NCI-H128 (cell line): Measurements from ENCODE around the gene TJAP1.

ENCODE experiments used
- DNase-seq: peaks from one replicate; lab custom pipeline; 2025; ENCODE audit not compliant: unreplicated experiment; lab: John Stamatoyannopoulos, UW

Gene TJAP1, protein sequence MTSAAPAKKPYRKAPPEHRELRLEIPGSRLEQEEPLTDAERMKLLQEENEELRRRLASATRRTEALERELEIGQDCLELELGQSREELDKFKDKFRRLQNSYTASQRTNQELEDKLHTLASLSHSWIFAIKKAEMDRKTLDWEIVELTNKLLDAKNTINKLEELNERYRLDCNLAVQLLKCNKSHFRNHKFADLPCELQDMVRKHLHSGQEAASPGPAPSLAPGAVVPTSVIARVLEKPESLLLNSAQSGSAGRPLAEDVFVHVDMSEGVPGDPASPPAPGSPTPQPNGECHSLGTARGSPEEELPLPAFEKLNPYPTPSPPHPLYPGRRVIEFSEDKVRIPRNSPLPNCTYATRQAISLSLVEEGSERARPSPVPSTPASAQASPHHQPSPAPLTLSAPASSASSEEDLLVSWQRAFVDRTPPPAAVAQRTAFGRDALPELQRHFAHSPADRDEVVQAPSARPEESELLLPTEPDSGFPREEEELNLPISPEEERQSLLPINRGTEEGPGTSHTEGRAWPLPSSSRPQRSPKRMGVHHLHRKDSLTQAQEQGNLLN

DNA sequence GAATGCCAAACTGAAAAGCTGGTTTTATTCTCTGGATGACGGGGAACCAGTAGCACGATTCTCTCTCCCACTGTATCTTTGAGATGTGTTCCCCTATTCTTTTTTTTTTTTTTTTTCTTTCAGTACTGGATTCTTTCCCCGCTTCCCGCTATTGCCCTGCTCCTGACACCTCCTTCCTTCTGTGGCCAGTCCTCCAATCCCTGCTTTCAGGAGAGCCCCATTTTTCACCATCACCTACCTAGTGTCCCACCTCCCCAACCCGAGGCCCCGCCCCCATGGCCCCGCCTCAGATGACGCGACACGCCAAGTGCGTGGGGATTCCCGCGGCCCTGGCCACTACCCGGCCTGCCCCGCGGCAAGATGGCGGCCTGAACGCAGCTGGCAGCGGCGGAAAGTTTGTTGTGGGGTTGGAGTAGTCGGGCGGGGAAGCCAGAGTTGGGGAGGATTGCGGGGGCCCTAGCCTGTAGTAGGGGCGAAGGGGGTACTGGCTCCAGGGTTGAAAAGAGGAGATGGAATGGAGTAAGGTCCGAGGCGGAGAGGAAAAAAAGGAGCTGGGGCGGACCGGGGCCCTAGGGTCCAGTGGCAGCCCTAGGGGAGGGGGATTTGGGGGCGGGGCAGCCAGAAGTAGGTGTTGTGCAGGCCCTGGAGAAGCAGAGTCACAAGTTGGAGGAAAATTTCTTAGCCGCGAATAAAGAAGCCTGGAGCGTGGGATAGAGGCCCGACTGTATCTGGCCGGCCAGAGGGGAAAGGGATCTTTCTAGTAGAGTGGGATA is at the start of gene TJAP1:
Gene TJAP1, plus strand, starts transcription at position 336 of the 773 bp plus-strand sequence. CDS start 21,432 bp downstream, outside the sequence.
- peak; percentile 72 for DNase-seq

DNA sequence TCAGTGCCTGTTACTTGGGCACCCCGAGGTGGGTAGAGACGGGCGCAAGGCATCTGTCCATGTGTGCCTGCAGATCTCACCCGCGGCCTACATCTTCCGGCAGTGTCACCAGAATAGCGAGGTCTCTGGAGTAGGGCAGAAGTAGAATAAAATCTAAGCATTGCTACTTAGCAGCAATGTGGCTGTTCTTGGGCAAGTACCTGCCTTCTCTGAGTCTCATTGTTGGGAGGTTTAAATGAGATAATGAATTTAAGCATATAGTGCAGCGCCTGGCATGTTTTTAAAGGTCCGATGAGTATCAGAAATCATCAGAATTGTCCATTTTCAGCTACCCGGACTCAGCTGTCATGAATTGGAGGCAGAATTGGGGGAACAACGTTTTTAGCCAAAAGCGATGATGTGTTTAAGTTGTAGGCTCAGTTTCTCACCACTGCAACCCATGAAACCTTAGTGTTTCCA is 49.2 kb upstream of the TJAP1 start:
- DNase-seq = no peak

DNA sequence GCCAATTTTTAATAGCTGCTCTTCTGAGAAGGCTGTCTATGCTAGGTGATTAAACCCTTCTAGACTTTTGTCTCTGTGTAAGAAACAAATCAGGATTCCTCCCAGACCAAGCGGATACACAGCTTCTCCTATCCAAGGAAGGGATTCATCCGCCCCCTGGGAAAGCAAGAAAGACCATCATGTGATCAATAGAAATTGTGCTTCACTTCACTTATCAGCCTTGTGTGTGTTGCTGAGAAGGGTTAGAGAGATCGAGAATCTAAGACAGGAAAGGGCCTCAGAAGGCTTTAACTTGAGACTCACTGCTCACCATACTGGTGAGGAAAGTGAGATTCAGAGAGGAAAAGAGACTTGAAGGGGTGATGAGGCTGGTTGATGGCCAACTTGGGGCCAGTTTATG is 48.5 kb upstream of the TJAP1 start:
- no peak for DNase-seq

DNA sequence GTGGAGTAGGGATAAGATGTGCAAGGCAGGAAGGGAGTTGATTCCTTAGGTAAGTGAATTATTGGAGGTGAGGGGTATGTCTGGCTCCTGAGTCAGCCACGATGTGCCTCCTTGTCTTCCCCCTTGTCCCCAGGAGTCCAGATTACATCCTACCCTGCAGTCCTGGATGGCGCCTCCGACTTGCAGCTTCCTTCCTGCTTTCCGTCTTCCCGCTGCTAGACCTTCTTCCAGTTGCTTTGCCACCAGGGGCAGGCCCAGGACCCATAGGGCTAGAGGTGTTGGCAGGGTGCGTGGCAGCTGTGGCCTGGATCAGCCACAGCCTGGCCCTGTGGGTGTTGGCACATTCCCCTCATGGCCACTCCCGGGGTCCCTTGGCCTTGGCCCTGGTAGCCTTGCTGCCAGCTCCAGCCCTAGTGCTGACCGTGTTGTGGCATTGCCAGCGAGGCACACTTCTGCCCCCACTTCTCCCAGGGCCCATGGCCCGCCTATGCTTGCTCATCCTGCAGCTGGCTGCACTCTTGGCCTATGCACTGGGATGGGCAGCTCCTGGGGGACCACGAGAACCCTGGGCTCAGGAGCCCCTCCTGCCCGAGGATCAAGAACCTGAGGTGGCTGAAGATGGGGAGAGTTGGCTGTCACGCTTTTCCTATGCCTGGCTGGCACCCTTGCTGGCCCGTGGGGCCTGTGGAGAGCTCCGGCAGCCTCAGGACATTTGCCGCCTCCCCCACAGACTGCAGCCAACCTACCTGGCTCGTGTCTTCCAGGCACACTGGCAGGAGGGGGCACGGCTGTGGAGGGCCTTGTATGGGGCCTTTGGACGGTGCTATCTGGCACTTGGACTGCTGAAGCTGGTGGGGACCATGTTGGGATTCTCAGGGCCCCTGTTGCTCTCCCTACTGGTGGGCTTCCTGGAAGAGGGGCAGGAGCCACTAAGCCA is 45.1 kb upstream of the TJAP1 start:
- DNase-seq = no peak

DNA sequence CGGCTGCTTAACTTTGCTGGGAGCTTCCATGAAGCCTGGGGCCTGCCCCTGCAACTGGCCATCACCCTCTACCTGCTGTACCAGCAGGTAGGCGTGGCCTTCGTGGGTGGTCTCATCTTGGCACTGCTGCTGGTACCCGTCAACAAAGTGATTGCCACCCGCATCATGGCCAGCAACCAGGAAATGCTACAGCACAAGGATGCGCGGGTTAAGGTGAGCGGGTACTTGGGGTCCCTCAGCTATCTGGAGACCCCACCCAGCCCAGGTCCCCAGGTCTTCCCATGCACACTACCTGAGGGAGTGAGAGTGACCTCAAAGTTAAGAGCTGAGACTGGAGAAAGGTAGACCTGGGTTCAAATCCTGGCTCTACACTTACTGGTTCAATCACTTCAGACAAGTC is 44.2 kb upstream of the TJAP1 start:
- DNase-seq = no peak

DNA sequence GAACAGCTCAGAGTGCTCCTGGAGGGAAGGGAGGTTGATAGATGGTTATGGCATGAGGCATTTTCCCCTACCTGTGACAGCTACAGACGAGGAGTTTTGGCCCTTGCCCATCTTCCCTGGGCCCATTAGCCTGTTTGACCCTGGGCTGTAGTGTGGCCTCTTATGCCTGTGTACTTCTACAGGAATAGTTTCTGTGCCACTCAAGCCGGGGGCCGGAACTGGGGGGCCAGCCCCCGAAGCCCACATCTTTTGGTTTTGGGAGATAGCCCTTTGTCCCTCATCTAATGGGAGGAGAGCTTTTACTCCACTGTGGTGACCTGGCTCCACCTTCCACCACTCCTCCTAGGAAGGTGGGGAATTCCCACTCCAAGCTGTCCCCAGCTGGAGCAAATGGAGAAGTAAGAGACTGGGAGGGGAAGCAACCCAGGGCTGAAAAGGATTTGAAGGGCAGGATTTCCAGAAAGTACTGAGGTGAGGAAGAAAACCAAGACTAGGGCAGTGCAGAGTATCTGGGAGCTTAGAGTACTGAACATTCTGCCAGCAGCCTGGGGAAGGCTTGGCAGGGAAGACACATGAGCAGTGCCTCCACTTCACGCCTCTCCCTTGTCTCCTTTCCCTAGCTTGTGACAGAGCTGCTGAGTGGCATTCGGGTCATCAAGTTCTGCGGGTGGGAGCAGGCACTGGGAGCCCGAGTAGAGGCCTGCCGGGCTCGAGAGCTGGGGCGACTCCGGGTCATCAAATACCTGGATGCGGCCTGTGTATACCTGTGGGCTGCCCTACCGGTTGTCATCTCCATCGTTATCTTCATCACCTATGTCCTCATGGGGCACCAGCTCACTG is 43.1 kb upstream of the TJAP1 start:
- no peak for DNase-seq

DNA sequence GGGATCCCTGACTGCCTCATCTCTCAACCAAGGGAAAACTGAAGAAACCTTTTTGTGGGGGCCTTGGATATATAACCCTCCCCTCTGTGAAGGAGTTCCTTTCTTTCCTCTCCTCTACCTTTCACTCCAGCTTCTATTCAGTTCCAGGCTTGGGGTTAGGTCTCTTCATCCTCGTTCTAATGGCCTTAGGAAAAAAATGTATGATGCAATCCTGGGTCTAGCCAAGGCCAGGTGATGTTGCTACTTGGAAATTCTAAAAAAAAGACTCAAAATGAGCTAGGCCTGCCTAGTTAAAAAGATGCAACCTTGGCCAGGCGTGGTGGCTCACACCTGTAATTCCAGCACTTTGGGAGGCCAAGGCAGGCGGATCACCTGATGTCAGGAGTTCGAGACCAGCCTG is 42.4 kb upstream of the TJAP1 start:
- DNase-seq = no peak

DNA sequence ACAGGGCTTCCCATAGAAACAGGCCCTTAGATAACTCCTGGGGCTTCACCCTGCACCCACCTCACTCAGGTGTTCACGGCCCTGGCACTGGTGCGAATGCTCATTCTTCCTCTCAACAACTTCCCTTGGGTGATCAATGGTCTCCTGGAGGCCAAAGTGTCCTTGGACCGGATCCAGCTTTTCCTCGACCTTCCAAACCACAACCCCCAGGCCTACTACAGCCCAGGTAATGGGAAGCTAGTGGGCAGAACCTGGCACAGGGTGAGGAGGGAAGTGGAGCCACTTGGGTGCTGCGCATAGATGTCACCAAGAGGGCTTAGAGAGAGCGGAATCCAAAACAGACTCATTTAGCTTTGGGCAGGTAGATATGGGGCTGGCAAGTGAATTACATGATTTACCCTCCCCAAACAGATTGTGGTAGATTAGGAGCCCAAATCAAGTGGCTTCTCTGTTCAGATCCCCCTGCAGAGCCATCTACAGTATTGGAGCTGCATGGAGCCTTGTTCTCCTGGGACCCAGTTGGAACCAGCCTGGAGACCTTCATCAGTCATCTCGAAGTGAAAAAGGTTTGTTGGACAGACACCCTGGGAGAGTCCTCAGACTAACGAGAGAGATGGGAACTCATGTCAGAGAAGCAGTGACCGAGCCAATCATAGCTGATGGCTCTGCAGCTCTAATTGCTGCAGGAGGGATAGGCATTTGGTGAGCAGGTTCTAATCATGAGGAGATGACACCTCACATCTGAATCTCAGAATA is 41.5 kb upstream of the TJAP1 start:
- DNase-seq = no peak

DNA sequence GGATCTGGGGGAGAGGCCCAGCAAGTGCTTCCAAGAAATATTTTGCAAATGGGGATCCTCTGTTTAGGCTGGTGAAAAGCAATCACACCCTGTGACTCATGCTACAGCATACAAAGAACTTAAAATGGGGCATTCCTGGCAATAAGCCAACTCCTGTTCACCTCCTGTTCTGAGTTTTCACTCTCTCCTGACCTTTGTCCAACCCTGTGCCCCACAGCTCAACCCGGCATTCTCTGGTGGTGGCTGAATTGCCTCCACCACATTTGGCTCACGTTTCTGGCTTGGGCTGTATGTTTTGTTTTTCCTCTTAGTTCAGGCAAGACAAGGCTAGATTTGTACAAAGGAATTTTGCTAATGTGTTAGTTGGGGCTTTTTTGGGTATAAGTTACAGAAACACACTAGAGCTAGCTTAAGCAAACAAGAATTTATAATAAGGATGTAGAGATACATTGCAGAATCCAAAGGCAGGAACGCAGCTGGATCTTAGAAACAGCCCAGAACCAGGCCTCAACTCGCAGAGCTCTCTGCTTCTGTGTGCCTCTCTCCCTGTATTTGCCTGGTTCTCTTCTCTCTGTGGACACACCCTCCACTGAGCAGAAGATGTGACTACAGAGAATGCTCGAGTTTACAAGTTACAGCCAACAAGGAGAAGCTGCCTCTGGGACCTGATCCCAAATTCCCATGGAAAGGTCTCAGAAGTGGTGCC is 40.6 kb upstream of the TJAP1 start:
- DNase-seq = no peak

DNA sequence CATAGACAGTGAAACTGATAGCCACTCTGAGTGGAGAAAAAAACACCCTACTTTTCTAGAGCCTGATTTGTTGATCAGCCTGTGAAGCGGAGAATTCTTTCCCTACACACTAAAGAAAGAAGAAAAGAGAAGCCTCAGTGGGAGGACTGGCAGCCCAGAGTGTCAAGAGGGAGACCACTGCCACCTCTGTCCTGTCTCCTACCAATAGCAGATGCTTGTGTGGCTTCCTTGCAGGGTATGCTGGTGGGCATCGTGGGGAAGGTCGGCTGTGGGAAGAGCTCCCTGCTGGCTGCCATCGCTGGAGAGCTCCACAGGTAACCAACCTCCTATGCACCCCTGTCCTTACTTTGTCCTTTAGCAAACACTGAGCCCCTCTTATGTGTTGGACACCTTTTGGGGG is 39.7 kb upstream of the TJAP1 start:
- DNase-seq = no peak

DNA sequence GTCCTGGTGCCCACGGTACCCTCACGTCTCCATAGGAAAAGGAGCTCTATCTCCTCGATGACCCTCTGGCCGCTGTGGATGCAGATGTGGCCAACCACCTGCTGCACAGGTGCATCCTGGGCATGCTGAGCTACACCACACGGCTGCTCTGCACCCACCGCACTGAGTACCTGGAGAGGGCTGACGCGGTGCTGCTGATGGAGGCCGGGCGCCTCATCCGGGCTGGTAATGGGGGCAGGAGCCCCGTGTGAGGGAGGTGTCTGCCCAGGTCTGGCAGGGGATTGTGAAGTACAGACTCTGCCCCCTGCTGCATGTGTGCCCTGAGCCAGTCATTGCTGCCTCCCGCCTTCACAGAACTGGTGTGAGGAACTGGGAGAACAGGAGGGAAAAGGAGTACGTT is 34.4 kb upstream of the TJAP1 start:
- DNase-seq = no peak

DNA sequence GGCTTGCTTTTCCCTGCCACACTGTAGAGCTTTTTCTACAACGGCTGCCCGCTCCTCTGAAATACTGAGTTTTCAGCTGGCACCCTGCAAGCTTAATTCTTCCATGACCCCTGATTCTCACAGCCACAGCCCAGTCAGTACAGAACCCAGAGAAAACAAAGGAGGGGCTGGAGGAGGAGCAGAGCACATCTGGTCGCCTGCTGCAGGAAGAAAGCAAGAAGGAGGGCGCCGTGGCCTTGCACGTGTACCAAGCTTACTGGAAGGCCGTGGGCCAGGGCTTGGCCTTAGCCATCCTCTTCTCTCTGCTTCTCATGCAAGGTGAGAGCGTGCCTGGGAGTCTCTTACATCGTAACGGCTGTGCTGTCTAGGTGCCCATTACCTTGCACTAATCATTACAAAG is 33.3 kb upstream of the TJAP1 start:
- no peak for DNase-seq

DNA sequence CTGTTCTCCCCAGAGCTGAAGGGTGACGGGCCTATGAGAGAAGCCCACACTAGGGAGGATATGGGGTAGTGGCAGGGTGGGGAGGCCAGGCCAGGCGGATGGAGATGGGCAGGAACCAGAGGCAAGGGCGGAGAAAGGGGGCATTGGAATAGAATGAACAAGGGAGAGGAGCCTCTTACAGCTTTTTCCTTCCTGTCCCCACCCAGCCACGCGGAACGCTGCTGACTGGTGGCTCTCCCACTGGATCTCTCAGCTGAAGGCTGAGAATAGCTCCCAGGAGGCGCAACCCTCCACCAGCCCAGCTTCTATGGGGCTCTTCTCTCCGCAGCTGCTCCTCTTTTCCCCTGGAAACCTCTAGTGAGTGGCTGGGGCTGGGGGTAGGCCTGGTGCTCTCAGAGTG is 32.8 kb upstream of the TJAP1 start:
- DNase-seq = no peak

DNA sequence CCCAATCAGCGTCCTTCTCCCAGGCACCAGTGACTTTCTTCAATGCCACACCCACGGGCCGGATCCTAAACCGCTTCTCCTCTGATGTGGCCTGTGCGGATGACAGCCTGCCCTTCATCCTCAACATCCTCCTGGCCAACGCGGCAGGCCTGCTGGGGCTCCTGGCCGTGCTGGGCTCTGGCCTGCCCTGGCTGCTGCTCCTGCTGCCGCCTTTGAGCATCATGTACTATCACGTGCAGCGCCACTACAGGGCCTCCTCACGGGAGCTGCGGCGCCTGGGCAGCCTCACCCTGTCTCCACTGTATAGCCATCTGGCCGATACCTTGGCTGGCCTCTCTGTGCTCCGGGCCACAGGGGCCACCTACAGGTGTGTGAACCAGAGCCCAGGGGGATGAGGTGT is 31.8 kb upstream of the TJAP1 start:
- no peak for DNase-seq

DNA sequence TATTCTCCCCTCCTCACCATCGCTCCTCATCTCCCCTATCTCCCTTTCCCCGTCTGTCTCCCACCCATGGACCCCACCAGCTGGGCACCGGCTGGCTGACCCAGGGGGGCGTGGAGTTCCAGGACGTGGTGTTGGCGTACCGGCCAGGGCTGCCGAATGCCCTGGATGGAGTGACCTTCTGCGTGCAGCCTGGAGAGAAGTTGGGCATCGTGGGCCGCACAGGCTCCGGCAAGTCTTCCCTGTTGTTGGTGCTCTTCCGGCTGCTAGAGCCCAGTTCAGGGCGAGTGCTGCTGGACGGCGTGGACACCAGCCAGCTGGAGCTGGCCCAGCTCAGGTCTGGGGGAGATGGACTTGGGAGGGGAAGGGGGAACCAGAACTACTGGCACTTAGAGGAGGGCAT is 29.8 kb upstream of the TJAP1 start:
- DNase-seq = no peak

DNA sequence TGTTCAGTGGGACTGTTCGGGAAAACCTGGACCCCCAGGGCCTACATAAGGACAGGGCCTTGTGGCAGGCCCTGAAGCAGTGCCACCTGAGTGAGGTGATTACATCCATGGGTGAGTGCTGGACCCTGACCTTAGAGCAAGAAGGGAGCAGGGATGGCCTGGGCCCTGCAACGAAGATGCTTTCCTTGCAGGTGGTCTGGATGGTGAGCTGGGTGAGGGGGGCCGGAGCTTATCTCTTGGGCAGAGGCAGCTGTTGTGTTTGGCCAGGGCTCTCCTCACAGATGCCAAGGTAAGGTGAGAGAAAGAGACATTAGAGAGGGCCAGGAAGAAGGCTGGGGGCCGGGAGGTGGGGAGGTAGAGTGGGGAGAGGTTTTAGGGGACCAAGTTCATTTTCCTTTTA is 28.5 kb upstream of the TJAP1 start:
- no peak for DNase-seq

DNA sequence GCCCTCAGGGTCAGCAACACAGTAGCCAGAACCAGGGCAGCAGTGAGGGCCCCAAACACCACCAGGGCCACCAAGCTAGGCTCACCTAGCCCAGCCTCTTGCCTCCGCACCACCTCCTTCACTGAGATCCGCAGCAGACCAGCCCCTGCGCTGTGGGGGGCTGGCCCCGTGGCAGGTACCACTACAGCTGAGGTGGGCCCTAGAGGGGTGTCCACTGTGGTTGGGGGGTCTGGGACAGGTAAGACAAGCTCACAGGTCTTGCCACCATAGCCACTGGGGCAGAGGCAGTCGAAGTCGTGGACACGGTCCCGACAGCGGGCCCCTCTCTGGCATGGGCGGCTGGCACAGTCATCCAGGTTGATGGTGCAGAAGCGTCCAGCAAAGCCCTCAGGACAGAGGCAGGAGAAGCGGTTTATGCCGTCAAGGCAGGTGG is 26.7 kb upstream of the TJAP1 start:
- DNase-seq = no peak

DNA sequence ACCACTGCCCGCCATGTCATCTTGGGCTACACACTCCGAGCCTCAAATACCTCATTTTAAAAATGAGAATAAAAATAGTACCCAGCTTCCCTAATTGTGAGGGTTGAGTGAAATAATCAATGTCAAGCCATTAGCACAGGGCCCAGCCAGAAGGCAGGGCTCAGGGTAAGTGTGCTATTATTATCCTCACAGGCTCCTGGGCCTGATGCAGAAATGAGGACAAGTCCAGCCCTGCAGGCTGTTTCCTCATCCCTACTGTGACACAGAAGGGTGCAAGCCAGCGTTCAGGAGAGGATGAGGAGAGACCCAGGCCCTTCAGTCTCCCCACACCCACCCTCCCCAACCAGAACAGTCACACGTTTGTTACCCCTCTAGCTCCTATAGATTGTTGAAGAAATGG is 26.0 kb upstream of the TJAP1 start:
- no peak for DNase-seq

DNA sequence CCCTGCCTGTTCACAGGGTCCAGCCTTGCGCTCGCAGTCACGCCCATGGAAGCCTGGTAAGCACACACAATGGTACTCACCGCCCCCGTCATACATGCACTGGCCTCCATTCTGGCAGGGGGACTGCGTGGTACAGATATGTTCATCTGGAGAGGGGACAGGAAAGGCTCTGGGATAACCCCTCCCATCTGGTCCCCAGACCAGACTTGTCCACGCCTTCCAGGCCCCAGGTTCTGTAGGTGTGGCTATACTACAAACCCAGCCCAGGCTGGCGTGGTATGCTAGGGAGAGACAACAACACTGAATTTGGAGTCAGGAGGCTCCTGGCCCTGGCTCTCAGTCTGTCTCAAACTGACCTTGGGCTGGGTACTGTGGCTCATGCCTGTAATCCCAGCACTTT is 25.4 kb upstream of the TJAP1 start:
- DNase-seq = no peak
